Peyer's patch (tissue), 4 donors: ENCODE data around the gene ALDH5A1.

Experiments
- CTCF ChIP-seq, 6 experiments: fragments of 450-650 bp in 4 of 6; fragments of 200-600 bp in 2 of 6; sonication (generic) in 1 of 6; IDR thresholded peaks; one replicate each; pipeline ENCODE4 v1.5.1; 2017 to 2019; ENCODE audit warnings: antibody characterized with exemption in 6 of 6, mild to moderate bottlenecking in 3 of 6, moderate library complexity in 1 of 6
- POLR2A ChIP-seq, 2 donors: fragments of 450-650 bp; IDR thresholded peaks; one replicate each; pipeline ENCODE4 v1.5.1; 2017; ENCODE audit warnings: antibody characterized with exemption in 2 of 2, mild to moderate bottlenecking in 2 of 2, moderate library complexity in 2 of 2

DNA sequence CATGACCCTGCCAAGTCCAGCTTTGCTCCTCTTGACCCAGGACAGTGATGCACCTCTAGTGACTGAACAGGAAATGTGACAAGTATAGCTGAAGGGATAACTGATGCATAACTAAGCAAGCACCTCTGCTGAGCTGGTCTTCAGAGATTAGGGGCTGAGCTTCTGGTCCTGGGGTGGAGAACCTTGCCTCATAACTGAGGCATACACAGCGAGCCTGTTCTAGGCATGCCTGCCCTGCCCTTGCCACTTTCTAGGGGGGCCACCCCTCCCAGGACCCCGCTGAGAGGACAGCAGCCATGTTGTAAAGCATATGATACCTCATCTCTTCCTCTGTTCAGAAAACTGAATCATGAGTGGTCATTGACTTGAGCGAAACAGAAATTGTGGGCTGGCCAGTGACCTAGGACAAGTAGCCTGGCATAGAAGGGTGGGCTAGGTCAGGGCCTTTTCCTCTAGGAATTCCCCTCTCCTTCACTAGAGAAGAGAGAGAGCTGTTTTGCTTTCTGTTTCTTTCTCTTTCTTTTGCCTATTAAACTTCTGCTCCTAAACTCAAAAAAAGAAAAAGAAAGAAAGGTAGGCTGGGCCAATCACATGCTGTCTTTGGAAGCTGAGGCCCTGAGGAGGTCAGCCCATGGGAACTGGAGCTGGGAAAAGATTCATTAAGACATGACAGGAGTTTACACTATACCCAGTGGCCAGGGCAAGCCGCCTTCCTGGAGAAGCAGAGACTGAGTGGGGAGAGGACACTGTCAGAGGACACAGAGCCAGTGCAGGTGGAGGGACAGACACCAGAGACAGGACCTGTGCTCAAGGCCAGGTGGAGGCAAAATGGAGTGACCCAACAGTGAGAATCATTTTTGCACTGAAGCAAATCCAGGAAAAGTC lies 23.1 kb downstream of the ALDH5A1 start:
- TF ChIP-seq CTCF (IDR thresholded peaks at IDR 0.05) (no peak), POLR2A (IDR thresholded peaks at IDR 0.05) (no peak)
